ENCODE results near the gene TFB2M. TPM values are rescaled to one million over a fixed set of nuclear protein-coding genes. Genes with fewer than 3 reads are reported as not detected.

Gene TFB2M
- total RNA-seq, 5 donors from 2014 or later (not counting 1 experiment from before 2014, with no cell fraction given) = 8.5 to 11.8 (median 10.1) TPM

DNA sequence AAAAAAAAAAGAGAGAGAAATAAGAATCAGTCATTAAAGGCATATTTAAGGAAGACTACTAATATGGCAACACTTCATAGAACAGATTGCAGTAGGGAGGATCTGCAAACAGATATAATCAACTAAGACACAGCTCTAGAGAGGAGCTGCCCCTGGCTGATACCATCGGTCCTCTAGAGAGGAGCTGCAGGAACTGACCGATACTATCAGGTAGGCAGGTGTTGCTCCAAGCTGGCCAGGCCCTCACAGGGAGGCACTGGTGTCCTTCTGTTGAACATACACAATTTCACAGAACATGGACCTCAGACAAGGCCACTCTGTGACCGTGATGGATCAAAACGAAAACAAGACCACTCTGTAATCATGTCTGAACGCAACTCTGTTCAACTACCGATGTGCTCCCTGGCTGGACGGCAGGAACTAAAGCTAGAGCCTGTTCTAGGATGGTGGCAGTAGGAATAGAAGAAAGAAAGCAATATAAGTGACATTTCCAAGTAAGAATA, 74.5 kb downstream of the TFB2M start:
- no peak overlapping the region for H3K27ac Mint-ChIP-seq

More for the DNA sequence above, 74.5 kb downstream of the TFB2M start:
- POLR2A ChIA-PET = no interaction called here
- Histone ChIP-seq H3K36me3 (ENCODE audit: control insufficient read depth in 2 of 2, extremely low read depth in 1 of 2, insufficient read depth in 1 of 2, low read length in 1 of 2) (no peaks in the 10 kb centered on the region), H3K4me3 (ENCODE audit: control insufficient read depth in 1 of 2, extremely low read depth in 1 of 2, low read length in 1 of 2) (no peak overlapping the region), H3K27me3 (replicated peaks in 1 of 2; ENCODE audit: control insufficient read depth in 2 of 2, extremely low read depth in 1 of 2, insufficient read depth in 2 of 2, low read length in 1 of 2) (no peaks in the 10 kb centered on the region), H3K27ac (ENCODE audit: low read length) (no peak overlapping the region), H3K9me3 (no peaks in the 10 kb centered on the region), H3K4me1 (ENCODE audit: control insufficient read depth in 1 of 2, extremely low read depth in 1 of 2, insufficient read depth in 2 of 2, low read length in 2 of 2) (no peaks in the 10 kb centered on the region)
- Mint-ChIP-seq H3K9me3 (no peaks in the 10 kb centered on the region), H3K4me1 (peaks cover 4 to 27% (median 12%) of the 10 kb centered on the region in 3 donors), H3K27me3 (no peaks in the 10 kb centered on the region), H3K36me3 (peaks cover 5% of the 10 kb centered on the region), H3K4me3 (no peak overlapping the region)
- DNase-seq (no peak), ATAC-seq (replicated peaks in 1 of 4) (no peak)
- WGBS (ENCODE audit: insufficient coverage) = 94% methylated on average over 6 of the region's 7 CpGs
- CTCF ChIA-PET = interaction anchor here (0.5 to 0.7 kb wide), 3 partner anchors 16 to 218 kb away, joined by 3 to 5 read pairs (median 4); no protein-coding TSS in a partner anchor

Other genes with a start within 250 kb of the TFB2M start
- gene SMYD3, start 59.0 kb downstream of the TFB2M start, total RNA-seq = 10 to 100 TPM; 17.7 to 37.8 (median 21.9) TPM
- 10 to 100 TPM; 69.0 to 87.3 (median 74.4) TPM for gene CNST, start 195 bp upstream of the TFB2M start, total RNA-seq
- 1 to 10 TPM; 3.7 to 6.2 (median 4.5) TPM for gene SCCPDH, start 158.1 kb upstream of the TFB2M start, total RNA-seq